Activated T-helper 1 cell treated with anti-CD3 and anti-CD28 coated beads, Interleukin-12 subunit alpha, Interleukin-12 subunit beta, Interleukin-2, Interleukin-4 antibody, amounts not matched to agents 30 ng/mL and 10 ng/mL and 1 ng/mL, durations not matched to agents 14 hours and 24 hours and 36 hours (primary cell): ENCODE results near the gene BEND5. TPM values are rescaled to one million over a fixed set of nuclear protein-coding genes. Genes with fewer than 3 reads are reported as not detected.

ENCODE experiments used
- DNase-seq: peaks from one replicate; pipeline ENCODE4 v3.0.0; 2021; ENCODE audit warnings: low spot score
- H3K27ac Mint-ChIP-seq: one replicate; pipeline ENCODE4 v1.8.0; 2021; ENCODE audit warnings: mild to moderate bottlenecking, mixed read lengths
- H3K27me3 Mint-ChIP-seq: one replicate; pipeline ENCODE4 v1.8.0; 2022; ENCODE audit warnings: mild to moderate bottlenecking, moderate library complexity, mixed read lengths; ENCODE audit not compliant: insufficient read depth
- H3K36me3 Mint-ChIP-seq: one replicate; pipeline ENCODE4 v1.8.0; 2021; ENCODE audit warnings: low read depth, mixed read lengths
- H3K4me1 Mint-ChIP-seq: one replicate; pipeline ENCODE4 v1.8.0; 2021; ENCODE audit warnings: low read depth, mixed read lengths
- H3K4me3 Mint-ChIP-seq: one replicate; pipeline ENCODE4 v1.8.0; 2021; ENCODE audit warnings: mild to moderate bottlenecking, moderate library complexity, mixed read lengths
- H3K9me3 Mint-ChIP-seq: one replicate; pipeline ENCODE4 v1.8.0; 2021; ENCODE audit warnings: mixed read lengths
- intact Hi-C: fragments of 100-400 bp; cut with micrococcal nuclease; formaldehyde crosslinking; loops from one replicate; pipeline ENCODE4 v1.15.1; 2024
- total RNA-seq: library from RNA; stranded (reverse); gene quantifications from 2 replicates; pipeline ENCODE4 v1.2.3, GENCODE V29; 2022

The BEND5 gene
- total RNA-seq, 1 donor from 2014 or later, result 3.0 TPM

DNA sequence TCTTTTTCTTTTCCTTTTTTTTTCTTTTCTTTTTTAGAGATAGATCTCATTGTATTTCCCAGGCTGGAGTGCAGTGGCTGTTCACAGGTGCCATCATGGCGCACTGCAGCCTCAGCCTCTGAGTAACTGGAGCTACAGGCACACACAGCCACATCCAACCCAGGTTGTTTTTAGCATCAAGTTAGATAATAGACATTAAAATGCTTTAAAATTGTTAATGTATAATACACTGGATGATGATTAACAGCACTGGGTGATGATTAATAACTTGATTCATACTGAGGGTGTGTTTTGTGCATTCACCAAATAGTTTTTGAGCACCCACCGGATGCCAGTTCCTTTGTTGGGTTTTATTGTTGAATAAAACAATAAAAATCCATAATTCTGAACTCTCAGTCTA is 75.2 kb downstream of the BEND5 start:
- Mint-ChIP-seq H3K4me3 (no peak overlapping the region), H3K27me3 (peaks cover 8% of the 10 kb centered on the region), H3K27ac (no peak overlapping the region), H3K4me1 (no peaks in the 10 kb centered on the region), H3K36me3 (no peaks in the 10 kb centered on the region), H3K9me3 (no peaks in the 10 kb centered on the region)
- DNase-seq, result no peak
- intact Hi-C loops, result no loop called here

DNA sequence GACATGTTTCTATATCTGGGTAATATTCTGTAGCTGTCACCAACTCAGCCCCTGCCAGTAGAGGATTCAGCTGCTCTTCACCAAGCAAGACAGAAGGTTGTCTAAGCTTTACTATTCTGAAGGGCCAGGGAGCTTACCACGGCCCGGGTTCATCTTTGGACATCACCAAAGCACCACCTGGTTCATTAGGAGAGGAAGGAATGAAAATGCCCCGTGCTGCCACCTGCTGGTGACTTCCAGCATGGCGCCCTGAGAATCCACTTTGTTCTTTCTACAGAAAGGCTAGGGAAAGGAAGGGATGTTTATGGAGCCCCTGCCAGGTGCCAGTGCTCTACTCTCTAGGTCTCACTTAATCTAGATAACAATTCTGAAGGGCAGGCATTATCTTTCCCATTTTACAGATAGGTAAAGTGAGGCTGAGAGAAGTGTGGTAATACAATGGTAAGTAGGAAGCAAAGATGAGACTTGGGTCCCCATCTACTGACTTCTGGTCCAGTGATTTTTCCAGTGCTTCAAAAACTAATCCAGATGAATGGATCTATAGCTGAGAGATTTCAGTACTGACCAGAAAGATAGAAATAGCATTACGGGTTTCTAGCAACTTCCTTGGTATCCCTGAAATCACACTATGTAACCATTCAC is 79.5 kb downstream of the BEND5 start:
- intact Hi-C loops, result loop anchor here (5.0 kb wide), 1 partner anchor 120 kb away; no protein-coding TSS in a partner anchor
- Mint-ChIP-seq H3K9me3 (no peaks in the 10 kb centered on the region), H3K27me3 (peaks cover 8% of the 10 kb centered on the region), H3K4me3 (no peak overlapping the region), H3K36me3 (no peaks in the 10 kb centered on the region), H3K27ac (no peak overlapping the region), H3K4me1 (no peaks in the 10 kb centered on the region)
- peak; percentile 21 for DNase-seq

DNA sequence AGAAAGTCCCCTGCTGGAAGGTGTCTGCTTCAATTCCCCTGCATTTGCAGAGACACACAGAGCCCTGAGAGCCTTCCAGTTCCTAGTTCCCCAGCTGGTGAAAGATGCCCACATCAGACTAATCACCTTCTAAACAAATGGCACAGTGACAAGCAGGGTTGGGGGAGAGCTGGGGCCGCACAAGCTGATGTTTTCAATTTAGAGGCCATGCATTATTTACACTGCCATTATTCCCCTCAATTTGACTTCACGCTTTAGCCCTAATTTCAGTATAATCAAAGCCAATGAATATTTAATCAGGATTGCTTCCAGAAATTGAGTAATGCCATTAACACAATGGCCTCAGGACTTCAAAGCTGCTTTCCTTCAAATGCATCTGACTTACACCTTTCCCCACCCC is 81.5 kb downstream of the BEND5 start:
- intact Hi-C loops, result loop anchor here (5.0 kb wide), 1 partner anchor 122 kb away; no protein-coding TSS in a partner anchor
- no peaks in the 10 kb centered on the region for H3K9me3 Mint-ChIP-seq
- no peaks in the 10 kb centered on the region for H3K36me3 Mint-ChIP-seq
- no peak overlapping the region for H3K27ac Mint-ChIP-seq
- H3K4me3 Mint-ChIP-seq, result no peak overlapping the region
- peaks cover 2% of the 10 kb centered on the region for H3K27me3 Mint-ChIP-seq
- no peak for DNase-seq
- H3K4me1 Mint-ChIP-seq, result no peaks in the 10 kb centered on the region

DNA sequence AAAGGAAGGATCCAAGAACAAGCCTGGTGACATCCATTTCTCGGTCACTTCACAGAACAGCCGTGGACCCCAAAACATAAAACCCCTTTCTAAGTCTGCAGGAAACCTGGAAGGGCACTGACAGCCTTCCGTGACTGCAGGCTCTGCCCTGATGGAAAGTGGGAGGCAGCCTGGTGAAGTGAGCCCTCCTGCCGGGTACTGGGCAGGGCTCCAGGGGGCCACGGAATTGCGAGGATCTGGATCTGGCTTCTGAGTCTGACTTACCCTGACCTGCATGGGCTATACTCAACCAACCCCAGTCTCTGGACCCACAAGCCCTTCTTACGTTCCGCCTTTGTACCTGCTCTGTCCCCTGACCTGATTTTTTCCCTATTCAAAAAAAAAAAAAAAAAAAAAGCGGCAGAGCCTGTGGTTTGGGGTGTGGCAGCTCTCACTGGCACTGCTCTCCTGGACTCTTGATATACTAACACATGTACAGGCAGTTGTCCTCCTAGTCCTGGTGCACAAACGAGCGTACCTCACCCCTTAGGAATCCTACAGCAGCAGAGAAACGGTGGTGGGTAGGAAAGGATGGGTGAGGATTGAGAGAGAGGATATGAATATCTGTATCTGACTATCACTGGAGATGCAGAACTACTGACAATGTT is 82.9 kb downstream of the BEND5 start:
- Mint-ChIP-seq H3K36me3 (no peaks in the 10 kb centered on the region), H3K9me3 (no peaks in the 10 kb centered on the region), H3K27ac (no peak overlapping the region), H3K4me1 (no peaks in the 10 kb centered on the region), H3K4me3 (no peak overlapping the region), H3K27me3 (no peaks in the 10 kb centered on the region)
- intact Hi-C loops, result no loop called here
- DNase-seq, result no peak

DNA sequence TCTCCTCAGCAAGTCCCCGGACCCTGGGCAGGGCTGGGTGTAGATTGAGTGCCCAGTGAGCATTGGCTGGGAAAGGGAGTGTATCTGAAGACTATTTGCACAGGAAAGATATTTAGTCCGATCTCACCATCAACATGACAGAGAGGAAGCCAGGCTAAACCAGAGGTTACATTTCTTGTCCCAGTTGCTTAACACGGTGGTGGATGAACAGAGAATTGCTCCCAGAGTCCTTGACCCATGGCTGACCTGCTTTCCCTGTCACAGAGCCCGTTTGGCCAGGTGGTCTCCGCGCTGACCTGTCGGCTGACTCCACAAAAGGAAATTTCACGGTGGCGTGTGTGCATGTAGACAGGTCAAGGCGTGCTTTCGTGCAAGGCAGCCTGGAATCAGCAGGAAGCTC is 83.5 kb downstream of the BEND5 start:
- Mint-ChIP-seq H3K4me3 (no peak overlapping the region), H3K4me1 (no peaks in the 10 kb centered on the region), H3K36me3 (no peaks in the 10 kb centered on the region), H3K27ac (no peak overlapping the region), H3K9me3 (no peaks in the 10 kb centered on the region), H3K27me3 (no peaks in the 10 kb centered on the region)
- intact Hi-C loops, result no loop called here
- DNase-seq, result no peak

DNA sequence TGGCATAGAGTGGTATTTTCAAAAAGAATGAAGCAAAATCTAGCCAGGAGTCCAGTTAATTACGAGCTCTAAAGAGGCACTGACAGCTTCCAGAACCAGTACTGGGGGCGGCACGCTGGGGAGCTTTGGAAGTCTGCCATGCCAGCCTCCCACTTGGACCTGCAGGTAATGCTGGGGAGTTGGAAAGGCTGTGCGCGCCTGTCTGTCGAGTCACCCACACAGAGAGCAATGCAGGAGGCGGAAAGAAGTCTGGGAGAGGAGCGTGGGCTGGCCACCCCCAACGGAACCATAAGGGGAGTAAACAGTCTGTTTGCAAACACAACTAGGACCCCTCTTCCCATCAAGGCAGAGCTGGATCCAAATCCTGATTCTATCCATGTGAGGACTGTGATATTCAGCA is 84.5 kb downstream of the BEND5 start:
- Mint-ChIP-seq H3K4me3 (no peak overlapping the region), H3K9me3 (no peaks in the 10 kb centered on the region), H3K27ac (no peak overlapping the region), H3K36me3 (no peaks in the 10 kb centered on the region), H3K27me3 (no peaks in the 10 kb centered on the region), H3K4me1 (no peaks in the 10 kb centered on the region)
- DNase-seq, result no peak
- intact Hi-C loops, result no loop called here

DNA sequence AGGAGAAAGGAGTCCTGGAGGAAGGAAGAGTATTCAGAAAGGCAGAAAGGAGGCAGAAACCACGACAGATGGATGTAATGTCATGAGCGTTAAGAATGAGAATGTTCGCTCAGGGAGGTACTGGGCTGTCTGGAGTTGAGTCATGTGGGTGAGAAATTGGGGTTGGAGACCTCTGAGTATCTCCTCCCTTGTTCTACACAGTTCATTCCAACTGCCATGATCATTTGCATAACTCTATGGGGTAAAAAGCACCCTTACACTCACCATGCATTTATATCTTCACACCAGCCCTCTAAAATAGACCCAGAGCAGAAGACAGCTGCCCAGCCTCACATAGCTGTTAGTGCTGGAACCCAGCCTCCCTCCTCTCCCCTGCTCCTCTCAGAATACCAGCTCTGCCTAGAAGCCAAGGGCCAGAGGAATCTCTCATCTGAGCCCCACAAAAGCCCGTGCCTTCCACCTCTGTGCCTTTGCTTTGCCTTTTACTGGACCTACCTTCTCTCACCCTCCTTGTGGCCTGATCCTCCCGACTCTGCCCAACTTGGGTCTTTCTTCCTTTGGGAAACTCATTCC is 85.2 kb downstream of the BEND5 start:
- no peaks in the 10 kb centered on the region for H3K27me3 Mint-ChIP-seq
- H3K36me3 Mint-ChIP-seq, result no peaks in the 10 kb centered on the region
- H3K4me1 Mint-ChIP-seq, result no peaks in the 10 kb centered on the region
- no peak overlapping the region for H3K27ac Mint-ChIP-seq
- no peak overlapping the region for H3K4me3 Mint-ChIP-seq
- no peak for DNase-seq
- no peaks in the 10 kb centered on the region for H3K9me3 Mint-ChIP-seq
- intact Hi-C loops, result no loop called here

DNA sequence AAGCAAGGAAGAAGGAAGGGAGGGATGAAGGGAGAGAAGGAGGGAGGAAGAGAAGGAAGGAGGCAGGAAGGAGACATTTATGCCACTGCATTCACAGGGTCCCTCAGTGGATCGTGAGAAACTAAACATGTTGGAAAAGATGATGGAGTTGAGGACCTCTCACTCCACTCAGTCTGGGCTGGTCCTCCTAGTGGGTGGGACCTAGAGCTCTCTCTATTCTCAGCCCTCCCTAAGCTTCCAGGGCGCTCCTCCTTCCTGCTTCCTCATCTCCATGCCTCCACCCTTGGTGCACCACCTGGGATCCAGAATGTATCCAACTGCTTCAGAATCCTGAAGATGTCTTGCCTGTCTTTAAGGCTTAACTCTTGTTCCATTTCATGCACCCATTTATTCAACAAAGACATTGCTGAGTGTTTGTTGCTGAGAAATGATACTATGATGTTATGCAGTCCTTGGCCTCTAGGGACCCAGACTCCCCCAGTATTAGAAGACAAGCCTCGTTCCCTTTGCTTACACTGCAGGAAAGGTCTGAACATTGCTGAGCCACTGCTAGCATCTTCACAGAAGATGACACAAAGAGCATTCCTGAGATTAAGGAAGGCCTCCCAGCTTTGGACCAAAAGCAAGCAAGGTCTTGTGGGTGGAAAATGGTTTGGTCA is 88.5 kb downstream of the BEND5 start:
- H3K27me3 Mint-ChIP-seq, result no peaks in the 10 kb centered on the region
- intact Hi-C loops, result no loop called here
- H3K36me3 Mint-ChIP-seq, result no peaks in the 10 kb centered on the region
- H3K4me1 Mint-ChIP-seq, result no peaks in the 10 kb centered on the region
- no peak overlapping the region for H3K27ac Mint-ChIP-seq
- no peak for DNase-seq
- no peaks in the 10 kb centered on the region for H3K9me3 Mint-ChIP-seq
- no peak overlapping the region for H3K4me3 Mint-ChIP-seq

DNA sequence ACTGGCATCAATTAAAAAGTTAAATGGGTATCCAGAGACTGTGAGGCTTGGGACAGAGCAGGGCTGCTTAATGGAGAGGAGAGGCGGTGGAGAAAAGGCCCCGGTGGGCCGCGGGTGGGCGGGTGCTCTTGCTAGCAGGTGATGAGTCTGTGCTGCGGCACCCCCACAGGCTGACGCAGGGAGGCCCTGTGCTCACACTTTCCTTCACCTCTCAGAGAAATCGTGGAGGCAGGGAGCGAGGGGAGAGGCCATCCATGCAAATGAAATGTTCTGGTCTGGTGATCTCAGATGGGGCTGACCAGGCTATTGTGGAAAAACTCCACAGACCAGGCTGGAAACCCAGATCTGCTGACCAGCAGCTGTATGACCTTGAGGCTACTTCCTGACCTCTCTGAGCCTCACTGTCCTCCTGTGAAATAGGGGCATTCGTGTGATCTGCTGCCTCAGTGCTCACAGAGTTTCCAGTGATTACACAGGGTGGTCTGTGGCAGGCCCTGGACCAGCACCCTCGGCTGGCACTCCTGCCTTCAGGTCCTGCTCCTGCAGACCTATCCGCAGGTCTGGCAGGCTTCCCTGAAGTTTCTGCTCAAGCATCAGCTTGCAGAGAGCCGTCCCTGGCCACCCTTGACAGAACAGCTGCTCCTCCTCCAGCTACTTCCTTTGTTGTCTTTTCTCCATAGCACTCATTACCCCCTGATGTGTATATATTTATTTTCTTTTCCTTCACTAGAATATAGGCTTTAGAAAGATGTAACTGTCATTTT is 89.2 kb downstream of the BEND5 start:
- Mint-ChIP-seq H3K9me3 (no peaks in the 10 kb centered on the region), H3K4me3 (no peak overlapping the region), H3K27ac (no peak overlapping the region), H3K27me3 (no peaks in the 10 kb centered on the region), H3K4me1 (no peaks in the 10 kb centered on the region), H3K36me3 (no peaks in the 10 kb centered on the region)
- intact Hi-C loops, result no loop called here
- DNase-seq, result no peak

DNA sequence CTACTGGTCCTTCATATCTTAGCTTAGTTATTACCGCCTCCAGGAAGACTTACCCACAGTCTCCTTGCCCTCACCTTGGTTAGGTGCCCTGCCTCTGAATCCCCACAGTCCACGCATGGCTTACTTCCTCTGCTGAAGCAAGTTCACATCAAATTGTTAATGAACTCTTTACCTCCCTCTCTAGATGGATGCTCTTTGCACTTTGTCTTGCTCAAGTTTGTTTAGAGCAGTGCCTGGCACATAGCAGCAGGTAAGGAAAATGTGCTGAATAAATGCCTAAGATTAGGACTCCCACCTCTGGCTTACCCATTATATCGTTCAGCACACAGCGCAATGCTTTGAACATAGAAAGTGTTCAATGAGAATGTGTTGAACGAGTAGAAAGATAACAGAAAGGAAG is 90.5 kb downstream of the BEND5 start:
- DNase-seq, result no peak

DNA sequence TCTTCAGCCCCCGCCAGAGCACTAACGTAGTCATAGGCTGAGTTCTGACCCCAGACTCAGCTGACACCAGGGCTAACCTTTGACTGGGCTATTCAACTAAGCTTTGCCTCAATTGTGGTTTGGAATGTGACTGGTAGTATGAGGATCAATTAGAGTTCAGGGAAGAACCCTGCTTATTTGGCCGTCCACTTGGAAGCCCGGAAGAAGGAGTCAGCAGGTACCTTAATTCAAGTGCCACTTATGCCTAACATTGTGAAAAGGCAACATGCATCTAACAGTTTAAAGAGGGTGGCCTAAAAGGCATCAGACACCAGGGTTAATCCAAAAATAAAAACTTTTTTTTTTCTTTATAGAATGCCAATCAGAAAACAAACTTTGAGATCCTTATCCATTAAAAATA is 92.3 kb downstream of the BEND5 start:
- Mint-ChIP-seq H3K9me3 (no peaks in the 10 kb centered on the region), H3K4me1 (no peaks in the 10 kb centered on the region), H3K36me3 (no peaks in the 10 kb centered on the region), H3K27me3 (no peaks in the 10 kb centered on the region), H3K27ac (no peak overlapping the region), H3K4me3 (no peak overlapping the region)
- intact Hi-C loops, result no loop called here
- DNase-seq, result no peak

More for the DNA sequence above, 90.5 kb downstream of the BEND5 start:
- Mint-ChIP-seq H3K36me3 (no peaks in the 10 kb centered on the region), H3K4me3 (no peak overlapping the region), H3K27ac (no peak overlapping the region), H3K9me3 (no peaks in the 10 kb centered on the region), H3K27me3 (no peaks in the 10 kb centered on the region), H3K4me1 (no peaks in the 10 kb centered on the region)
- intact Hi-C loops, result no loop called here

DNA sequence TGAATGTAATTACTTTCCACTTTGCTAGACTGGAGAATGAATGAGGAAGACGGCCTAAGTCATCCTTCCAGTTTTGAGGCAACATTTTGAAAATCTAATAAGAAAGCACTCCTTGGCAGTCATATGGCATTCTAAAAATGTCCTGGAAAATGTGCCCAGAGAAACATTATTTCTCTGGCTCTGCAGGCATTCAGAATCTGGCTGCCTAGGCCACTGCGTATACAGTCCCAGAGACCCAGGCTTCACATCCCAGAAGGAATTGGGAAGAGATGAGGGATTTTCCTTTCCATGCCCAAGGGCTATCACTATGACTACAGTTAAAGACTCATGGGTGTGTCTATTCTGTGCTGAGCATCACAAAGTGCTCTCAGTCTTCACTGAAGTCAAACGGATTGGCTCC is 92.9 kb downstream of the BEND5 start:
- no peak for DNase-seq
- intact Hi-C loops, result no loop called here
- Mint-ChIP-seq H3K4me1 (no peaks in the 10 kb centered on the region), H3K27ac (no peak overlapping the region), H3K9me3 (no peaks in the 10 kb centered on the region), H3K27me3 (no peaks in the 10 kb centered on the region), H3K36me3 (no peaks in the 10 kb centered on the region), H3K4me3 (no peak overlapping the region)
